ENCODE measurements around the gene DEFB131A. TPM values are rescaled to one million over a fixed set of nuclear protein-coding genes. Genes with fewer than 3 reads are reported as not detected.
A peak's percentile ranks its signal among the peaks of the same experiment; 100 is the strongest.
"Not testable (repeated sequence)": the region's sequence is repeated elsewhere in the genome, so short reads cannot be mapped to it uniquely, and the experiment has no call there.

The DEFB131A gene
- polyA plus RNA-seq, 1 donor, result not detected

DNA sequence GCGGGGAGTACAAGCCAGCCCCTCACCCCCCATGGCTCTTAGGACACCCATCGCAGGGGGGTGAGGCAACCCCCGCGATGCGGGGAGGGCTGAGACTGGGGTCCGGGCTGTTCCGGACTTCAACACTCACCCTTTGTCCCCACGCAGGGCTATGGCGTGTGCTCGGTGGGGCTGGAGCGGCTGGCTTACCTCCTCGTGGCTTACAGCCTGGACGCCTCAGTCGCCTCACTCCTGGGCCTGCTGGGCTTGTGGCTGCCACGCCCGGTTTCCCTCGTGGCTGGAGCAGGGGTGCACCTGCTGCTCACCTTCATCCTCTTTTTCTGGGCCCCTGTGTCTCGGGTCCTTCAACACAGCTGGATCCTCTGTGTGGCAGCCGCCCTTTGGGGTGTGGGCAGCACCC lies 49.4 kb downstream of the DEFB131A start:
- WGBS (ENCODE audit: insufficient coverage, low lambda C conversion rate), result 80% methylated on average over 2 of the region's 19 CpGs
- H3K9me3 ChIP-seq (ENCODE audit: control insufficient read depth, low read depth, low read length); H3K36me3 ChIP-seq (ENCODE audit: control insufficient read depth, insufficient read depth, low read length); H3K27ac ChIP-seq (ENCODE audit: low read length); H3K4me1 ChIP-seq (ENCODE audit: control insufficient read depth, insufficient read depth, low read length); H3K4me3 ChIP-seq (ENCODE audit: low read length); H3K27me3 ChIP-seq (ENCODE audit: control insufficient read depth, insufficient read depth, low read length); DNase-seq: not testable (repeated sequence)

DNA sequence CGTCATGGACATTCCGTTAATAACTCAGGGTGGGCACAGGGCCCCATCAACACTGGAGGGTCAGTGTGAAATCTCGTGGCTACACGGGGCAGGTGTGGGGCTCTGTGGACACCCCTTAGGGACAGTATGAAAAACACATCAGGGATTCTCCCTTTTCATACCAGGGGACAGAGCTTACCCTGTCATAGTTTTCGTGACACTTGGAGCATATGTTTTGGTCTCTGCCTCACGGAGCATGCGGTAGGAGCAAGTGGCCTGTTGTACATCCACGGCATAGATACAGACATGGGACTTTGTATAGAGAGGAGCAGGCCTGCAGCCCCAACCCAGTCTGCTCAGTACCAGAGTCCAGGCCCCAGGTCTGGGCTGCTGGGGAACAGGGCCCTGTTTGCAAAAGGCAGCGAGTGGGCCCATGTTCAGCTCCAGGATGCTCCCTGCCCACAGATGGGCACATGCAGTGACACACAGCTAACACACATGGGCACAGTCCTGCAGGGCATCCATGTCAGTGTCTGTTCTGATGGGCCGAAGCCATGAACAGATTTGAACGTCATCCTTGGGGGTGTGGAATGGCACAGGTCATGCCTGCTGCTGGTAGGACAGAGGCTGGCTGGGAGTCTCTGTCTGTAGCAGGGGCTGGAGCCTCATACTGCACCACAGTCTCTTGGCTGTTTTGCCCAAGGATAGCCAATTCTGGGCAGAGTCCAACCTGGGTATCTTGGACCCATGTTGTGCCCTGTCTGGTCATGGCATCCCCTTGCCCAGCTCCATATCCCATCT lies 50.2 kb downstream of the DEFB131A start:
- H3K4me1 ChIP-seq (ENCODE audit: control insufficient read depth, insufficient read depth, low read length); H3K27ac ChIP-seq (ENCODE audit: low read length); H3K9me3 ChIP-seq (ENCODE audit: control insufficient read depth, low read depth, low read length); H3K27me3 ChIP-seq (ENCODE audit: control insufficient read depth, insufficient read depth, low read length); DNase-seq; H3K36me3 ChIP-seq (ENCODE audit: control insufficient read depth, insufficient read depth, low read length); H3K4me3 ChIP-seq (ENCODE audit: low read length): not testable (repeated sequence)
- WGBS (ENCODE audit: insufficient coverage, low lambda C conversion rate), result 100% methylated on average over 1 of the region's 11 CpGs

DNA sequence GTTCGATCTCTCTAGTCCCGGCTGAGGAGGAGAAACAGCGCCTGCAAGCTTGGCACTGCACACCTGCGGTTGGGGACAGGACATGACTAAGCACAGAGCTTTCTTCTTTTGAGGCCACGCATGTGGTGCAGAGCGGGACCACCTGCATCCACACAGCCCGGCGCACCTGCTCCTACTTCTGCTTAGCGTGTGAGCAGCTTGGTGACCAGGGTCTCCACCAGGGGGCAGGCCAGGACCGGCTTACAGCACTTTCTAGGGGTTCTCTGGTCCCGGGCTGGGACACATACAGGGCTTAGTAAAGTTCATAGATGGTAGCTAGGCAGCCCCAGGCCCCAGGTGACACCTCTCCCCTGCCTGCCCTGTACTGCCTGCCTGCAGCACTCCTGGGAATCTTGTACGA lies 51.2 kb downstream of the DEFB131A start:
- H3K36me3 ChIP-seq (ENCODE audit: control insufficient read depth, insufficient read depth, low read length); H3K4me3 ChIP-seq (ENCODE audit: low read length); H3K27me3 ChIP-seq (ENCODE audit: control insufficient read depth, insufficient read depth, low read length); H3K9me3 ChIP-seq (ENCODE audit: control insufficient read depth, low read depth, low read length); H3K4me1 ChIP-seq (ENCODE audit: control insufficient read depth, insufficient read depth, low read length); H3K27ac ChIP-seq (ENCODE audit: low read length): not testable (repeated sequence)
- DNase-seq, result peak; percentile 44 to 54
- no CpG with 5 or more reads among the region's 12 CpGs for WGBS (ENCODE audit: insufficient coverage, low lambda C conversion rate)

DNA sequence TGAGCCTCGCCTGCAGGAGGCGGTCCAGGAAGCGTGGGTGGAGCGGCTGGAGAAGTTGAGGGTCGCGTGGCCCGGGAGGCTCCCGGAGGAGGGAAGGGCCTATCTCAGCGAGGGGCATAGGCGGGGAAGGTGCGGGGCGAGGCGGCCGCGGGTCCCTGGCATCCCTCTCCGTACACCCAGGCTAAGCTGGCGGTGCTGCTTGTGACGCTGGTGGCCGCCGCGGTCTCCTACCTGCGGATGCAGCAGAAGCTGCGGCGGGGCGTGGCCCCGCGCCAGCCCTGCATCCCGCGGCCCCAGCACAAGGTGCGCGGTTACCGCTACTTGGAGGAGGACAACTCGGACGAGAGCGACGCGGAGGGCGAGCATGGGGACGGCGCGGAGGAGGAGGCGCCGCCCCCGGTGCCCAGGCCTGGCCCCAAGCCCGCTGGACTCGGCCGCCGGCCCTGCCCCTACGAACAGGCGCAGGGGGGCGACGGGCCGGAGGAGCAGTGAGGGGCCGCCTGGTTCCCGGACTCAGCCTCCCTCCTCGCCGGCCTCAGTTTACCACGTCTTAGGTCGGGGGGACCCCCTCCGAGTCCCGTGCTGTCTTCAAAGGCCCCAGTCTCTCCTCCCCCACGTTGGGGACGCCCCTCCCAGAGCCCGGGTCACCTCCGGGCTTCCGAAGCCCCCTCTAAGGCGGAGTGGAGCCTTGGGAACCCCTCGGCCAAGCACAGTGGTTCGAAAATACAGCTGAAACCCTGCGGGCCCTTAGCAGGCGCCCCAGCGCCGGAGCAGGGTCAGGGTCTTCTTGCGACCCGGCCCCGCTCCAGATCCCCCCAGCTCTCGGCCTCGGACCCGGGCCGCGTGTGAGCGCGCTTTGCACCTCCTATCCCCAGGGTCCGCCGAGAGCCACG lies 53.6 kb downstream of the DEFB131A start:
- not testable (repeated sequence) for H3K4me1 ChIP-seq (ENCODE audit: control insufficient read depth, insufficient read depth, low read length); DNase-seq; H3K9me3 ChIP-seq (ENCODE audit: control insufficient read depth, low read depth, low read length); H3K27me3 ChIP-seq (ENCODE audit: control insufficient read depth, insufficient read depth, low read length); H3K36me3 ChIP-seq (ENCODE audit: control insufficient read depth, insufficient read depth, low read length); H3K27ac ChIP-seq (ENCODE audit: low read length)
- no CpG with 5 or more reads among the region's 86 CpGs for WGBS (ENCODE audit: insufficient coverage, low lambda C conversion rate)
- peak overlapping the region; percentile 24 for H3K4me3 ChIP-seq (ENCODE audit: low read length)

- not testable (repeated sequence) for H3K27me3 ChIP-seq (ENCODE audit: control insufficient read depth, insufficient read depth, low read length); H3K27ac ChIP-seq (ENCODE audit: low read length); H3K4me1 ChIP-seq (ENCODE audit: control insufficient read depth, insufficient read depth, low read length); H3K36me3 ChIP-seq (ENCODE audit: control insufficient read depth, insufficient read depth, low read length); H3K9me3 ChIP-seq (ENCODE audit: control insufficient read depth, low read depth, low read length)
- H3K4me3 ChIP-seq (ENCODE audit: low read length), result peak overlapping the region; percentile 24
- DNase-seq, result peak; percentile 57 to 74
- WGBS (ENCODE audit: insufficient coverage, low lambda C conversion rate), result no CpG with 5 or more reads among the region's 33 CpGs
Measured at GRCh38 chr4:9498468-9499040, 54.3 kb downstream of the DEFB131A start.

GRCh38 chr4:9499974-9500487 lies 55.8 kb downstream of the DEFB131A start:
- H3K4me1 ChIP-seq (ENCODE audit: control insufficient read depth, insufficient read depth, low read length); H3K36me3 ChIP-seq (ENCODE audit: control insufficient read depth, insufficient read depth, low read length); DNase-seq; H3K4me3 ChIP-seq (ENCODE audit: low read length); H3K27me3 ChIP-seq (ENCODE audit: control insufficient read depth, insufficient read depth, low read length); H3K27ac ChIP-seq (ENCODE audit: low read length); H3K9me3 ChIP-seq (ENCODE audit: control insufficient read depth, low read depth, low read length): not testable (repeated sequence)
- no CpG with 5 or more reads among the region's 16 CpGs for WGBS (ENCODE audit: insufficient coverage, low lambda C conversion rate)

Other genes with a start within 250 kb of the DEFB131A start
- not detected for gene USP17L10, start 233.8 kb upstream of the DEFB131A start, polyA plus RNA-seq
- gene USP17L11, start 229.0 kb upstream of the DEFB131A start, polyA plus RNA-seq, result not detected
- gene USP17L12, start 224.3 kb upstream of the DEFB131A start, polyA plus RNA-seq, result not detected
- not detected for gene USP17L13, start 219.5 kb upstream of the DEFB131A start, polyA plus RNA-seq
- not detected for gene USP17L15, start 210.0 kb upstream of the DEFB131A start, polyA plus RNA-seq
- gene USP17L17, start 200.5 kb upstream of the DEFB131A start, polyA plus RNA-seq, result not detected
- not detected for gene USP17L18, start 195.8 kb upstream of the DEFB131A start, polyA plus RNA-seq
- gene USP17L19, start 191.0 kb upstream of the DEFB131A start, polyA plus RNA-seq, result not detected
- not detected for gene USP17L20, start 186.3 kb upstream of the DEFB131A start, polyA plus RNA-seq
- gene USP17L21, start 181.5 kb upstream of the DEFB131A start, polyA plus RNA-seq, result not detected
- gene USP17L22, start 176.8 kb upstream of the DEFB131A start, polyA plus RNA-seq, result not detected
- not detected for gene USP17L24, start 119.2 kb upstream of the DEFB131A start, polyA plus RNA-seq
- not detected for gene USP17L25, start 114.5 kb upstream of the DEFB131A start, polyA plus RNA-seq
- gene USP17L26, start 109.8 kb upstream of the DEFB131A start, polyA plus RNA-seq, result not detected
- not detected for gene USP17L5, start 105.0 kb upstream of the DEFB131A start, polyA plus RNA-seq
- not detected for gene USP17L27, start 100.3 kb upstream of the DEFB131A start, polyA plus RNA-seq
- not detected for gene USP17L28, start 95.5 kb upstream of the DEFB131A start, polyA plus RNA-seq
- gene USP17L29, start 90.8 kb upstream of the DEFB131A start, polyA plus RNA-seq, result not detected
- gene USP17L30, start 81.3 kb upstream of the DEFB131A start, polyA plus RNA-seq, result not detected